AG10803 (cell line): ENCODE data around the gene GGN.
"Not testable (repeated sequence)": the region's sequence is repeated elsewhere in the genome, so short reads cannot be mapped to it uniquely, and the experiment has no call there.

Experiments used
- DNase-seq: peaks from one replicate; pipeline ENCODE4 v3.0.0; 2010; ENCODE audit warnings: low read depth
- H3K4me3 ChIP-seq: 2 replicates; pipeline ENCODE4 v1.5.1; 2011; ENCODE audit warnings: mild to moderate bottlenecking, low read length, control low read depth
- CTCF ChIP-seq: conservative IDR thresholded peaks from 2 replicates; pipeline ENCODE4 v1.5.1; 2011; ENCODE audit warnings: mild to moderate bottlenecking, low read length, control low read depth, inconsistent platforms

GGN gene

DNA sequence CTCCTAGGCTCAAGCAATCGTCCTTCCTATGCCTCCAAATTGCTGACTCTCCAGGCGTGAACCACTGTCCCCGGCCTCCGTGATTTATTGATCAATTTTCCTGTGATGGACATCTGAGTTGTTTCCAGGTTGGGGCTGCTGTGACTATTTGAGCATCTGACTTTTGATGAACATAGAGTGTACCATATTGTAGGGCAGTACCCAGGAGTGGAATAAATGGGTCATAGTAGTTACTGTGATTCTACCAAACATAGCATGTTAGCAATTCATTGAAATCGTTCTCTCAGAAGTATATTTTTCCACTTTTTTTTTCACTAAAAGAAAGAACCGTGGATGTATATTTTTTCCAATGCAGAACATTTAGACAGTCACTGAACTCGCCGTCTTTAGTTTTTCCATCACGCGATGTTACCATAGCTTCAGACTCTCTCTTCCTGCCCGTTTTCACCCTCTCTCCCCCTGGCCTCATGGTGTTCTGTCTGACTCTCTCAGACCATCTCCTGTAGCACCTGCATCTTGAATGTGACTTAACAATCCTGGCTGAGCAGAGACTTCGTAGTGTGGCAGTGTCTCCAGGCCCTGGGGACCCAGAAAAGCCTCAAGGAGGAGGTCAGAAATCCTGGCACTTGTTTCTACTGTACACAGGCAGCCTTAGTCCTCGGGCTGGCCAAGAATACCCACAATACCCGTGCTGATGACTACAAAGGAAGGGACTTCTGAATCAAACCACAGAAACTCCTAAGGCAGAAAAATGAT is 41.4 kb upstream of the GGN start:
- H3K4me3 ChIP-seq = no peak overlapping the region
- no peak for DNase-seq
- TF ChIP-seq CTCF = no peak

DNA sequence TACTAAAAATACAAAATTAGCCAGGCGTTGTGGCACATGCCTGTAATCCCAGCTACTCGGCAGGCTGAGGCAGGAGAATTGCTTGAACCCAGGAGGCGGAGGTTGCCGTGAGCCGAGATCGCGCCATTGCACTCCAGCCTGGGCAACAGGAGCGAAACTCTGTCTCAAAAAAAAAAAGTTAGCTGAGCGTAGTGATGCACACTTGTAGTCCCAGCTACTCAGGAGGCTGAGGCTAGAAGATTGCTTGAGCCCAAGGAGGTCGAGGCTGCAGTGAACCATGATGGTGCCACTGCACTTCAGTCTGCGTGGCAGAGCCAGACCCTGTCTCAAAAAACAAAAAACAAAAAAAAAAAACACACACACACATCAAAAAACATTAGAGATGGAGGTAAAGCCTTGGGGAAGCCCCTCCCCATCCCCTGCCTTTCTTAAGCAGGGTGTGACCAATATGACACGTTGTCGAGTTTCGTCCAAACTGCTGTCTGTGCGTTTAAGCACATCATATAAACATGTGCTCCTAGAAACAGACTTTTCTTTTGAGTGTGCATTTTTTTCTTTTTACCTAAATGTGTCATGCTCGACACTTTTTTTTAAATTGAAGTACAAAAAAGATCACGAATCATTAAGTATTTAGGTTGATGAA is 39.3 kb upstream of the GGN start:
- DNase-seq, H3K4me3 ChIP-seq: not testable (repeated sequence)

- H3K4me3 ChIP-seq = no peak within 1 kb of the TSS
- DNase-seq = no peak
- no peak for TF ChIP-seq CTCF
Measured at GRCh38 chr19:38425810-38426466, 38.1 kb upstream of the GGN start, which contains the start of gene RASGRP4. Gene RASGRP4, minus strand, starts transcription at chr19:38426219. Its CDS starts 128 bp downstream, at chr19:38426091.

DNA sequence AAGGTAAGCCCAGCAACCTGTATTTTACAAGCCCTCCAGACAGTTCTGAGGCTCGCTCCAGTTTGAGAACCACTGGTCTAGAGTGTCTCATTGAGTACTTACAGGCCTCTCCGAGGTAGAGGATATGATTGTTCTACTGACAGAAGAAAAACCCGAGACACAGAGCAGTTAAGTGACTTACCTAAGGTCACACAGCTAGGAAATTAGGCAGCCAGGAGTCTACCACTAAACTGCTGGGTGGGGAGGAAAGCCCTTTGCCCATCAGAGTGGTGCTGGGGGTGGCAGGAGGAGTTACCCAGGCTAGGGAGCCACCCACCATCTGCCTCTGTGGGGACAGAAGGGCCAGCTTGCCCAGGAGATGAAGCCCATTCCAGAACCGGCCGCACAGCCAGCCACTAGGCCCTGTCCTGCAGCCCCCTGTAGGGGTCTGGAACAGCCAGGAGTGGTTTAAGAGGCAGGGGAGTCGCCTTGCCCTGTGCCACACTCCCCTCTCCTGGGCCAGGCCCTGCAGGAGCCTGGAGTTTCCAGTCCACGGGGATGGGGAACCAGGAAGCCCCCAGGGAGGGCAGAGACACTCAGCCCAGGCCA is 37.5 kb upstream of the GGN start:
- no peak for DNase-seq
- no peak overlapping the region for H3K4me3 ChIP-seq
- no peak for TF ChIP-seq CTCF

DNA sequence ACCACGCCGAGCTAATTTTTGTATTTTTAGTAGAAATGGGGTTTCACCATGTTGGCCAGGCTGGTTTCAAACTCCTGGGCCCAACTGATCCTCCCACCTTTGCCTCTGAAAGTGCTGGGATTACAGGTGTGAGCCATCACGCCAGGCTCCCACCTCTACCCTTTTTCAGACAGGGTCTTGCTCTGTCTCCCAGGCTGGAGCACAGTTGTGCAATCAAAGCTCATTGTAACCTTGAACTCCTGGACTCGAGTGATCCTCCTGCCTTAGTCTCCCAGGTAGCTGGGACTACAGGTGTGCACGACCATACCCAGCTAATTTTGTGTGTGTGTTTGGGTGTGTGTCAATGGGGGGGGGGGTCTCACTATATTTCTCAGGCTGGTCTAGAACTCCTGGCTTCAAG is 36.4 kb upstream of the GGN start:
- no peak for TF ChIP-seq CTCF
- DNase-seq = no peak
- no peak overlapping the region for H3K4me3 ChIP-seq

- TF ChIP-seq CTCF = no peak
- no peak overlapping the region for H3K4me3 ChIP-seq
- DNase-seq = no peak
Measured at GRCh38 chr19:38422438-38422837, 34.6 kb upstream of the GGN start.

- no peak overlapping the region for H3K4me3 ChIP-seq
- TF ChIP-seq CTCF = no peak
- DNase-seq = no peak
Measured at GRCh38 chr19:38421856-38422255, 34.0 kb upstream of the GGN start.
